ENCODE data around the gene HCCS.

DNA sequence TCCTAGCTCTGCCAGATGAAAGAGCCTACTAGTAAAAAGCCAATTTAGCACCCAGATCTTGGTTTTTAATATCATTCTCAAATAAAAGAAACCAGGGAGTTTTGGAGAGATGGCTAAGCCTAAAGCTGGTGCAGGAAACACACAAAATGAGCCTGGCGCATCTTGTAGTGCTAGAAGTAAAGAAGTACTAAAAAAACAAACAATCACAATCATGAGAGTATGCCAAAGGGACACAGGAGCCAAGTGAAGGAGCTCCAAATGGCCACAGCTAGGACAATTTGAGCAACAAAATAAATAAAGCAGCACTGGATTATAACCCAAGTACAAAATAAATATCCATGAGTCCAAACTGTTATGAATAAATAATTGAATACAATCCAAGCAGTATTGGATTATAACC is 37.8 kb upstream of the HCCS start:
- TF ChIP-seq, protein P1, sequence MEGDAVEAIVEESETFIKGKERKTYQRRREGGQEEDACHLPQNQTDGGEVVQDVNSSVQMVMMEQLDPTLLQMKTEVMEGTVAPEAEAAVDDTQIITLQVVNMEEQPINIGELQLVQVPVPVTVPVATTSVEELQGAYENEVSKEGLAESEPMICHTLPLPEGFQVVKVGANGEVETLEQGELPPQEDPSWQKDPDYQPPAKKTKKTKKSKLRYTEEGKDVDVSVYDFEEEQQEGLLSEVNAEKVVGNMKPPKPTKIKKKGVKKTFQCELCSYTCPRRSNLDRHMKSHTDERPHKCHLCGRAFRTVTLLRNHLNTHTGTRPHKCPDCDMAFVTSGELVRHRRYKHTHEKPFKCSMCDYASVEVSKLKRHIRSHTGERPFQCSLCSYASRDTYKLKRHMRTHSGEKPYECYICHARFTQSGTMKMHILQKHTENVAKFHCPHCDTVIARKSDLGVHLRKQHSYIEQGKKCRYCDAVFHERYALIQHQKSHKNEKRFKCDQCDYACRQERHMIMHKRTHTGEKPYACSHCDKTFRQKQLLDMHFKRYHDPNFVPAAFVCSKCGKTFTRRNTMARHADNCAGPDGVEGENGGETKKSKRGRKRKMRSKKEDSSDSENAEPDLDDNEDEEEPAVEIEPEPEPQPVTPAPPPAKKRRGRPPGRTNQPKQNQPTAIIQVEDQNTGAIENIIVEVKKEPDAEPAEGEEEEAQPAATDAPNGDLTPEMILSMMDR (conservative IDR thresholded peaks at IDR 0.05 in 1 of 2, IDR thresholded peaks at IDR 0.05 in 1 of 2; ENCODE audit: extremely low read depth in 1 of 2, insufficient read depth in 1 of 2, low read depth in 1 of 2, low read length in 2 of 2), result no peak
- TF ChIP-seq EZH2 (IDR thresholded peaks at IDR 0.05; ENCODE audit: borderline replicate concordance, low read length), result no peak

Data from mammary epithelial cell (primary cell).